ENCODE data around the gene RILPL2.
"Not testable (repeated sequence)": the region's sequence is repeated elsewhere in the genome, so short reads cannot be mapped to it uniquely, and the experiment has no call there.

The RILPL2 gene

GRCh38 chr12:123436017-123436964 lies at the start of gene RILPL2:
TSS of gene RILPL2 (minus strand) at chr12:123436684. CDS start at chr12:123436420, 264 bp downstream.
- H3K4me3 ChIP-seq (ENCODE audit: low read depth, low read length) = peak within 1 kb of the TSS; percentile 88
- no peak for TF ChIP-seq CTCF (IDR thresholded peaks at IDR 0.05; ENCODE audit: low read depth, low read length)

- H3K4me3 ChIP-seq (ENCODE audit: low read depth, low read length) = no peak overlapping the region
These were observed 49.3 kb upstream of the RILPL2 start for GRCh38 chr12:123485756-123486155.

GRCh38 chr12:123483602-123484248 lies 47.2 kb upstream of the RILPL2 start:
- no peak for TF ChIP-seq CTCF (IDR thresholded peaks at IDR 0.05; ENCODE audit: low read depth, low read length)
- no peak overlapping the region for H3K4me3 ChIP-seq (ENCODE audit: low read depth, low read length)

More at GRCh38 chr12:123485756-123486155, 49.3 kb upstream of the RILPL2 start:
- TF ChIP-seq CTCF (IDR thresholded peaks at IDR 0.05; ENCODE audit: low read depth, low read length) = no peak

GRCh38 chr12:123482876-123483275 lies 46.4 kb upstream of the RILPL2 start:
- no peak overlapping the region for H3K4me3 ChIP-seq (ENCODE audit: low read depth, low read length)
- no peak for TF ChIP-seq CTCF (IDR thresholded peaks at IDR 0.05; ENCODE audit: low read depth, low read length)

- H3K4me3 ChIP-seq (ENCODE audit: low read depth, low read length) = not testable (repeated sequence)
These were observed 44.8 kb upstream of the RILPL2 start for GRCh38 chr12:123481251-123481650.

GRCh38 chr12:123479442-123480180 lies 43.1 kb upstream of the RILPL2 start:
- no peak overlapping the region for H3K4me3 ChIP-seq (ENCODE audit: low read depth, low read length)
- TF ChIP-seq CTCF (IDR thresholded peaks at IDR 0.05; ENCODE audit: low read depth, low read length) = no peak

GRCh38 chr12:123478762-123479161 lies 42.3 kb upstream of the RILPL2 start:
- H3K4me3 ChIP-seq (ENCODE audit: low read depth, low read length) = no peak overlapping the region
- TF ChIP-seq CTCF (IDR thresholded peaks at IDR 0.05; ENCODE audit: low read depth, low read length) = no peak
